ENCODE data around the gene DNAH11.

The DNAH11 gene

DNA sequence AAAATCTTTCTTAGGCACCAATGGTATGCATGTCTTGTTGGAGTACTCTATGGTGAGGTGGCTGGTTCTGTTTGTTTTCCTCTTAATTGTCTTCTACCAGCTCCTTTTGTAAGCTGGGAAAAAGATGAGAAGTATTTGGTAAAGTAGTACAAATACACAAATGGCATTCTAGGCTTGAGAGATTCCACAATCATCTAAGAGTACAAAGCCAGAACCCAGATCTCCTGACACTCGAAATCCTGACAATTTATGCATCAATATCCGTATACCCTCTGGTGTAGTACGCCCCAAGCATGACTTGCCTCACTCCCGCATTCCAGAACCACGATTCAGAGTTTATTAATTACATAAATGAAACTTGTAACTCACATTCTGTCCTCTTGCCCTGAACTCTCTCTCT is 359.4 kb downstream of the DNAH11 start:
- TF ChIP-seq TARDBP (IDR thresholded peaks at IDR 0.05) (no peak), HDGF (IDR thresholded peaks at IDR 0.05; ENCODE audit: borderline replicate concordance) (no peak), ARNT (IDR thresholded peaks at IDR 0.05) (no peak), FOXA1 (IDR thresholded peaks at IDR 0.05) (no peak), NFRKB (IDR thresholded peaks at IDR 0.05) (no peak), SUZ12 (IDR thresholded peaks at IDR 0.05) (no peak), L3MBTL2 (conservative IDR thresholded peaks at IDR 0.05) (no peak), PKNOX1 (IDR thresholded peaks at IDR 0.05) (no peak), FOXM1 (IDR thresholded peaks at IDR 0.05; ENCODE audit: borderline replicate concordance) (no peak), ZNF384 (IDR thresholded peaks at IDR 0.05) (no peak), SP1 (IDR thresholded peaks at IDR 0.05) (no peak), CTBP1 (IDR thresholded peaks at IDR 0.05; ENCODE audit: borderline replicate concordance) (no peak), BHLHE40 (IDR thresholded peaks at IDR 0.05; ENCODE audit: borderline replicate concordance) (no peak), ELF4 (IDR thresholded peaks at IDR 0.05) (no peak), FOXK2 (IDR thresholded peaks at IDR 0.05) (no peak), LEF1 (IDR thresholded peaks at IDR 0.05; ENCODE audit: borderline replicate concordance) (no peak)
- POLR2A ChIA-PET, result no interaction called here
- CTCF ChIA-PET, result no interaction called here
- no peak for DNase-seq (ENCODE audit: extremely low spot score)

GRCh38 chr7:21903020-21903786 is 360.4 kb downstream of the DNAH11 start:
- TF ChIP-seq ARNT (IDR thresholded peaks at IDR 0.05) (no peak), TARDBP (IDR thresholded peaks at IDR 0.05) (no peak), L3MBTL2 (conservative IDR thresholded peaks at IDR 0.05) (no peak), SP1 (IDR thresholded peaks at IDR 0.05) (no peak), FOXM1 (IDR thresholded peaks at IDR 0.05; ENCODE audit: borderline replicate concordance) (no peak), SUZ12 (IDR thresholded peaks at IDR 0.05) (no peak), NFRKB (IDR thresholded peaks at IDR 0.05) (no peak), HDGF (IDR thresholded peaks at IDR 0.05; ENCODE audit: borderline replicate concordance) (no peak), CTBP1 (IDR thresholded peaks at IDR 0.05; ENCODE audit: borderline replicate concordance) (no peak), FOXK2 (IDR thresholded peaks at IDR 0.05) (no peak), FOXA1 (IDR thresholded peaks at IDR 0.05) (no peak), PKNOX1 (IDR thresholded peaks at IDR 0.05) (no peak), ZNF384 (IDR thresholded peaks at IDR 0.05) (no peak)
- DNase-seq (ENCODE audit: extremely low spot score), result no peak
- ChIA-PET POLR2A (no interaction called here), CTCF (no interaction called here)

DNA sequence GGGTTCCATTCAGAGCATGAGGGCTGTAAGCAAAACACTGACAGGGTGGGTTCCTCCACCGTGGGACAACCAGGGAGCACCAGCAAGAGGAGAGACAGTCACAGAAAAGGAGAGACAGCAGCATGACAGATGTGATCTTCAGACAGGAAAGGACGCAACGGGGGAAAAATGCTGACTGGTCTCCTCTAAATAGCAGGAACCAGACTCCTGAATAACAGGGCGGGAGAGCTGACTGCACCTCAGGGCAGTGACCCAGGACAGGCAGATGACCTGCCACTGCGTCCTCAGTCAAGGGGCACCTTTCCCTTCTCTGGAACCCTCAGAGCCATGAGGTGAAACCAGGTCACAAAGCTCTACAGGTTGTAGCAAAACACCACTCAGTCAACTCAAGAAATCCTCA is 365.9 kb downstream of the DNAH11 start:
- CTCF ChIA-PET, result no interaction called here
- DNase-seq (ENCODE audit: extremely low spot score), result no peak
- no peak for TF ChIP-seq ARNT (IDR thresholded peaks at IDR 0.05)
- no peak for TF ChIP-seq FOXK2 (IDR thresholded peaks at IDR 0.05)
- no peak for TF ChIP-seq PKNOX1 (IDR thresholded peaks at IDR 0.05)
- TF ChIP-seq ZNF384 (IDR thresholded peaks at IDR 0.05), result no peak
- POLR2A ChIA-PET, result no interaction called here

DNA sequence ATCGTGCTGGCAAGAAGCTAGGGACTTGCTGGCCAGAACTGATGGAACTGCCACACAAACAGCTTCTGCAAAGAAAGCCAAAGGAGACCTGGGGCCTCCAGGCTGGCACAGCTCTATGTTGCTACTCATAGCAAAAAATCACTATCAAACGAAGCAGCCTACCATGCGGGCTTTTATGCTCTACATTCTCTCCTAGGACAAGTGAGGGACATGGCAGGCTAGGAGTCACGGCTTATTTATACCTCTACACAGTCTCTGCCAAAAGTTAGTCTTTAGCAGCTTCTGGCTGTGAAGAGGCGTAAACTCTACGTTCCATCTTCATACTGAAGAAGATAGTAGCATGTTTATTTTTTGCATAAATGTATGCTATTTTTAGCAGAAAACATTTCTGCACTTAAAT is 367.4 kb downstream of the DNAH11 start:
- POLR2A ChIA-PET, result no interaction called here
- DNase-seq (ENCODE audit: extremely low spot score), result no peak
- CTCF ChIA-PET, result no interaction called here
- TF ChIP-seq ELF4 (IDR thresholded peaks at IDR 0.05) (no peak), NFRKB (IDR thresholded peaks at IDR 0.05) (no peak), L3MBTL2 (conservative IDR thresholded peaks at IDR 0.05) (no peak), SP1 (IDR thresholded peaks at IDR 0.05) (no peak), FOXK2 (IDR thresholded peaks at IDR 0.05) (no peak), FOXM1 (IDR thresholded peaks at IDR 0.05; ENCODE audit: borderline replicate concordance) (no peak), TARDBP (IDR thresholded peaks at IDR 0.05) (no peak), SUZ12 (IDR thresholded peaks at IDR 0.05) (no peak), ZNF384 (IDR thresholded peaks at IDR 0.05) (no peak), PKNOX1 (IDR thresholded peaks at IDR 0.05) (no peak), HDGF (IDR thresholded peaks at IDR 0.05; ENCODE audit: borderline replicate concordance) (no peak), CTBP1 (IDR thresholded peaks at IDR 0.05; ENCODE audit: borderline replicate concordance) (no peak), LEF1 (IDR thresholded peaks at IDR 0.05; ENCODE audit: borderline replicate concordance) (no peak), BHLHE40 (IDR thresholded peaks at IDR 0.05; ENCODE audit: borderline replicate concordance) (no peak)

- ChIA-PET CTCF (no interaction called here), POLR2A (no interaction called here)
- DNase-seq (ENCODE audit: extremely low spot score), result no peak
- TF ChIP-seq FOXA1 (IDR thresholded peaks at IDR 0.05), result no peak
- no peak for TF ChIP-seq BHLHE40 (IDR thresholded peaks at IDR 0.05; ENCODE audit: borderline replicate concordance)
- no peak for TF ChIP-seq L3MBTL2 (conservative IDR thresholded peaks at IDR 0.05)
- TF ChIP-seq TARDBP (IDR thresholded peaks at IDR 0.05), result no peak
- no peak for TF ChIP-seq ARNT (IDR thresholded peaks at IDR 0.05)
- no peak for TF ChIP-seq NFRKB (IDR thresholded peaks at IDR 0.05)
- no peak for TF ChIP-seq ZNF384 (IDR thresholded peaks at IDR 0.05)
- no peak for TF ChIP-seq ELF4 (IDR thresholded peaks at IDR 0.05)
- no peak for TF ChIP-seq FOXM1 (IDR thresholded peaks at IDR 0.05; ENCODE audit: borderline replicate concordance)
- TF ChIP-seq SUZ12 (IDR thresholded peaks at IDR 0.05), result no peak
- no peak for TF ChIP-seq LEF1 (IDR thresholded peaks at IDR 0.05; ENCODE audit: borderline replicate concordance)
- no peak for TF ChIP-seq HDGF (IDR thresholded peaks at IDR 0.05; ENCODE audit: borderline replicate concordance)
- no peak for TF ChIP-seq CTBP1 (IDR thresholded peaks at IDR 0.05; ENCODE audit: borderline replicate concordance)
- no peak for TF ChIP-seq PKNOX1 (IDR thresholded peaks at IDR 0.05)
- TF ChIP-seq FOXK2 (IDR thresholded peaks at IDR 0.05), result no peak
- TF ChIP-seq SP1 (IDR thresholded peaks at IDR 0.05), result no peak
Measured at GRCh38 chr7:21911341-21911875, 368.6 kb downstream of the DNAH11 start.
